WTC11 (cell line): ENCODE data around the gene DNM3. TPM values are rescaled to one million over a fixed set of nuclear protein-coding genes. Genes with fewer than 3 reads are reported as not detected.

Source experiments
- ATAC-seq: fragments of 200-7000 bp; cut with Tn5 transposase; 2 replicates; pipeline ENCODE4 v1.10.0; 2021; ENCODE audit warnings: mild to moderate bottlenecking, moderate library complexity
- CTCF ChIA-PET: fragments of 300-600 bp; sonication (Branson Sonifier 250); formaldehyde crosslinking; loops from one replicate; lab custom pipeline; 2021; ENCODE audit warnings: antibody characterized with exemption; lab: Charles Lee
- POLR2A ChIA-PET: fragments of 350-600 bp; sonication (Branson Sonifier 250); formaldehyde crosslinking; loops from one replicate; lab custom pipeline; 2021; ENCODE audit warnings: antibody characterized with exemption; lab: Charles Lee
- DNase-seq: peaks from one replicate; pipeline ENCODE4 v3.0.0; 2021; ENCODE audit warnings: low spot score
- H3K27ac Mint-ChIP-seq: 2 replicates; pipeline ENCODE4 v1.8.0; 2021; ENCODE audit warnings: mixed read lengths
- H3K27me3 Mint-ChIP-seq: 2 replicates; pipeline ENCODE4 v1.8.0; 2021; ENCODE audit warnings: low read depth, mild to moderate bottlenecking, moderate library complexity, mixed read lengths
- H3K36me3 Mint-ChIP-seq: 2 replicates; pipeline ENCODE4 v1.8.0; 2021; ENCODE audit warnings: mixed read lengths
- H3K4me1 Mint-ChIP-seq: 2 replicates; pipeline ENCODE4 v1.8.0; 2022; ENCODE audit warnings: mixed read lengths
- H3K4me3 Mint-ChIP-seq: 2 replicates; pipeline ENCODE4 v1.8.0; 2021; ENCODE audit warnings: mild to moderate bottlenecking, moderate library complexity, mixed read lengths
- H3K9me3 Mint-ChIP-seq: 2 replicates; pipeline ENCODE4 v1.8.0; 2021; ENCODE audit warnings: mixed read lengths
- ATF1 ChIP-seq: sonication (generic); formaldehyde crosslinking; IDR thresholded peaks from 2 replicates; pipeline ENCODE4 v1.8.1; 2023; ENCODE audit warnings: mild to moderate bottlenecking, moderate library complexity, missing genetic modification reagents
- ATF6 ChIP-seq: sonication (generic); formaldehyde crosslinking; IDR thresholded peaks from 2 replicates; pipeline ENCODE4 v1.8.1; 2023; ENCODE audit warnings: mild to moderate bottlenecking, missing genetic modification reagents
- ELF4 ChIP-seq: sonication (generic); formaldehyde crosslinking; IDR thresholded peaks from 2 replicates; pipeline ENCODE4 v1.8.1; 2022; ENCODE audit warnings: low read depth, mild to moderate bottlenecking, moderate library complexity, missing genetic modification reagents
- ERG ChIP-seq: fragments of 250-450 bp; sonication (Bioruptor Pico); IDR thresholded peaks from 2 replicates; pipeline ENCODE4 v1.8.0; 2021; ENCODE audit warnings: mild to moderate bottlenecking
- ESRRA ChIP-seq: sonication (generic); formaldehyde crosslinking; IDR thresholded peaks from 2 replicates; pipeline ENCODE4 v1.8.1; 2022; ENCODE audit warnings: mild to moderate bottlenecking, missing genetic modification reagents, borderline replicate concordance
- FOXJ3 ChIP-seq: sonication (generic); formaldehyde crosslinking; IDR thresholded peaks from 2 replicates; pipeline ENCODE4 v1.9.0; 2021; ENCODE audit warnings: missing genetic modification reagents, mild to moderate bottlenecking, borderline replicate concordance
- FOXP1 ChIP-seq: sonication (generic); formaldehyde crosslinking; IDR thresholded peaks from 2 replicates; pipeline ENCODE4 v1.8.0; 2022; ENCODE audit warnings: missing genetic modification reagents, mild to moderate bottlenecking, moderate library complexity, borderline replicate concordance
- GTF2I ChIP-seq: fragments of 250-450 bp; sonication (Bioruptor Pico); conservative IDR thresholded peaks from 2 replicates; pipeline ENCODE4 v1.4.0; 2021; ENCODE audit warnings: mild to moderate bottlenecking
- IRF2 ChIP-seq: sonication (generic); formaldehyde crosslinking; IDR thresholded peaks from 2 replicates; pipeline ENCODE4 v1.8.0; 2022; ENCODE audit warnings: low read depth, missing genetic modification reagents, borderline replicate concordance
- JUN ChIP-seq: sonication (generic); formaldehyde crosslinking; IDR thresholded peaks from 2 replicates; pipeline ENCODE4 v1.8.0; 2023; ENCODE audit warnings: mild to moderate bottlenecking, missing genetic modification reagents
- MAX ChIP-seq: sonication (generic); formaldehyde crosslinking; IDR thresholded peaks from 2 replicates; pipeline ENCODE4 v1.8.0; 2022; ENCODE audit warnings: mild to moderate bottlenecking, missing genetic modification reagents
- MXD4 ChIP-seq: fragments of 250-450 bp; sonication (Bioruptor Pico); IDR thresholded peaks from 2 replicates; pipeline ENCODE4 v1.8.0; 2021; ENCODE audit warnings: mild to moderate bottlenecking, moderate library complexity, borderline replicate concordance
- MYBL2 ChIP-seq: sonication (generic); formaldehyde crosslinking; IDR thresholded peaks from 2 replicates; pipeline ENCODE4 v1.8.1; 2023; ENCODE audit warnings: mild to moderate bottlenecking, moderate library complexity, missing genetic modification reagents
- NFE2L1 ChIP-seq: sonication (generic); formaldehyde crosslinking; IDR thresholded peaks from 2 replicates; pipeline ENCODE4 v1.8.1; 2023; ENCODE audit warnings: missing genetic modification reagents
- NFYB ChIP-seq: sonication (generic); formaldehyde crosslinking; conservative IDR thresholded peaks from 2 replicates; pipeline ENCODE4 v1.8.0; 2022; ENCODE audit warnings: low read depth, missing genetic modification reagents
- NR1H2 ChIP-seq: sonication (generic); formaldehyde crosslinking; IDR thresholded peaks from 2 replicates; pipeline ENCODE4 v1.9.0; 2021; ENCODE audit warnings: mild to moderate bottlenecking, moderate library complexity, missing genetic modification reagents
- NR3C1 ChIP-seq: sonication (generic); formaldehyde crosslinking; conservative IDR thresholded peaks from 2 replicates; pipeline ENCODE4 v1.8.1; 2023; ENCODE audit warnings: low read depth, mild to moderate bottlenecking, missing genetic modification reagents
- PRRX2 ChIP-seq: fragments of 250-450 bp; sonication (Bioruptor Pico); IDR thresholded peaks from 2 replicates; pipeline ENCODE4 v1.8.0; 2021; ENCODE audit warnings: mild to moderate bottlenecking
- SMAD4 ChIP-seq: sonication (generic); formaldehyde crosslinking; IDR thresholded peaks from 2 replicates; pipeline ENCODE4 v1.8.0; 2022; ENCODE audit warnings: mild to moderate bottlenecking, missing genetic modification reagents
- SOX15 ChIP-seq: fragments of 250-450 bp; sonication (Bioruptor Pico); IDR thresholded peaks from 2 replicates; pipeline ENCODE4 v1.9.0; 2021; ENCODE audit warnings: mild to moderate bottlenecking
- TEAD4 ChIP-seq: sonication (generic); formaldehyde crosslinking; IDR thresholded peaks from 2 replicates; pipeline ENCODE4 v1.8.0; 2022; ENCODE audit warnings: mild to moderate bottlenecking, missing genetic modification reagents
- TP53 ChIP-seq: sonication (generic); formaldehyde crosslinking; IDR thresholded peaks from 2 replicates; pipeline ENCODE4 v1.8.1; 2023; ENCODE audit warnings: mild to moderate bottlenecking, missing genetic modification reagents
- USF1 ChIP-seq: sonication (generic); formaldehyde crosslinking; IDR thresholded peaks from 2 replicates; pipeline ENCODE4 v1.8.0; 2022; ENCODE audit warnings: mild to moderate bottlenecking, missing genetic modification reagents
- ZBTB21 ChIP-seq: sonication (generic); formaldehyde crosslinking; IDR thresholded peaks from 2 replicates; pipeline ENCODE4 v1.8.1; 2023; ENCODE audit warnings: mild to moderate bottlenecking, missing genetic modification reagents, borderline replicate concordance
- ZMAT4 ChIP-seq: fragments of 250-450 bp; sonication (Bioruptor Pico); IDR thresholded peaks from 2 replicates; pipeline ENCODE4 v1.9.0; 2021; ENCODE audit warnings: mild to moderate bottlenecking
- ZNF219 ChIP-seq: sonication (generic); formaldehyde crosslinking; IDR thresholded peaks from 2 replicates; pipeline ENCODE4 v1.8.0; 2023; ENCODE audit warnings: missing genetic modification reagents, mild to moderate bottlenecking, borderline replicate concordance
- ZNF423 ChIP-seq: fragments of 250-450 bp; sonication (Bioruptor Pico); IDR thresholded peaks from 2 replicates; pipeline ENCODE4 v2.1.2; 2022; ENCODE audit warnings: mild to moderate bottlenecking, moderate library complexity
- ZNF532 ChIP-seq: fragments of 250-450 bp; sonication (Bioruptor Pico); IDR thresholded peaks from 2 replicates; pipeline ENCODE4 v1.9.0; 2021; ENCODE audit warnings: mild to moderate bottlenecking, borderline replicate concordance
- total RNA-seq: library from RNA; stranded (reverse); gene quantifications from 3 replicates; pipeline ENCODE4 v1.2.3, GENCODE V29; 2021

The DNM3 gene
- total RNA-seq, 1 experiment from 2014 or later = 1.9 TPM

- Mint-ChIP-seq H3K36me3 (no peaks in the 10 kb centered on the region), H3K27ac (peak overlapping the region; percentile 78), H3K9me3 (no peaks in the 10 kb centered on the region), H3K27me3 (no peaks in the 10 kb centered on the region), H3K4me1 (peaks cover 30% of the 10 kb centered on the region), H3K4me3 (peak overlapping the region; percentile 24; the same call in 1 of the 2 replicates)
- no peak for DNase-seq
- CTCF ChIA-PET = interaction anchor here (1.4 kb wide), 1 partner anchor 23 kb away, joined by 3 read pairs; no protein-coding TSS in a partner anchor
- peak; percentile 35 for ATAC-seq
- no peak for TF ChIP-seq TEAD4 (CRISPR knock-in tag)
- TF ChIP-seq MXD4 (CRISPR knock-in tag) = no peak
- TF ChIP-seq ESRRA = no peak
- TF ChIP-seq GTF2I (CRISPR knock-in tag) = no peak
- TF ChIP-seq NFE2L1 (CRISPR knock-in tag) = no peak
- no peak for TF ChIP-seq ZNF423 (CRISPR knock-in tag)
- TF ChIP-seq NR3C1 (CRISPR knock-in tag) = no peak
- no peak for TF ChIP-seq ZBTB21 (CRISPR knock-in tag)
- TF ChIP-seq TP53 = no peak
- no peak for TF ChIP-seq FOXJ3 (CRISPR knock-in tag)
- TF ChIP-seq NFYB (CRISPR knock-in tag) = no peak
- TF ChIP-seq MAX (CRISPR knock-in tag) = no peak
- TF ChIP-seq JUN (CRISPR knock-in tag) = no peak
- TF ChIP-seq IRF2 (CRISPR knock-in tag) = no peak
- TF ChIP-seq ERG = no peak
- no peak for TF ChIP-seq ZNF532
- no peak for TF ChIP-seq FOXP1 (CRISPR knock-in tag)
- TF ChIP-seq NR1H2 (CRISPR knock-in tag) = no peak
- no peak for TF ChIP-seq SOX15
- no peak for TF ChIP-seq ZNF219 (CRISPR knock-in tag)
- POLR2A ChIA-PET = no interaction called here
Measured at GRCh38 chr1:172360985-172361384, 519.7 kb downstream of the DNM3 start.

GRCh38 chr1:172363852-172364251 lies 522.6 kb downstream of the DNM3 start:
- DNase-seq = no peak
- H3K4me1 Mint-ChIP-seq = peaks cover 8% of the 10 kb centered on the region
- H3K4me3 Mint-ChIP-seq = no peak overlapping the region
- H3K27ac Mint-ChIP-seq = no peak overlapping the region
- CTCF ChIA-PET = no interaction called here
- POLR2A ChIA-PET = no interaction called here
- H3K27me3 Mint-ChIP-seq = no peaks in the 10 kb centered on the region; the same call in 1 of the 2 replicates
- no peak for ATAC-seq
- peaks cover 12% of the 10 kb centered on the region for H3K36me3 Mint-ChIP-seq
- H3K9me3 Mint-ChIP-seq = peaks cover 24% of the 10 kb centered on the region
- no peak for TF ChIP-seq USF1 (CRISPR knock-in tag)
- TF ChIP-seq ATF6 (CRISPR knock-in tag) = no peak
- no peak for TF ChIP-seq NR3C1 (CRISPR knock-in tag)
- TF ChIP-seq PRRX2 (CRISPR knock-in tag) = no peak
- TF ChIP-seq ZNF219 (CRISPR knock-in tag) = no peak
- no peak for TF ChIP-seq ATF1 (CRISPR knock-in tag)
- TF ChIP-seq ELF4 (CRISPR knock-in tag) = no peak
- no peak for TF ChIP-seq SMAD4 (CRISPR knock-in tag)
- no peak for TF ChIP-seq MYBL2 (CRISPR knock-in tag)
- TF ChIP-seq ZMAT4 (CRISPR knock-in tag) = no peak
- TF ChIP-seq ERG = no peak
